MCF 10A (cell line): ENCODE data around the gene SH3TC1. TPM values are rescaled to one million over a fixed set of nuclear protein-coding genes. Genes with fewer than 3 reads are reported as not detected.

Experiments
- BruUV-seq: library from RNA; stranded (reverse); fragments of 400-500 nt; replicated peaks from 2 replicates; lab custom pipeline; 2021; lab: Mats Ljungman, UMichigan
- CTCF ChIA-PET: fragments of 300-600 bp; sonication (Branson Sonifier 250); formaldehyde crosslinking; extraction: SDS; loops from one replicate; lab custom pipeline; 2021; ENCODE audit warnings: antibody characterized with exemption, inconsistent platforms; lab: Yijun Ruan, JAX
- POLR2A ChIA-PET: fragments of 300-600, 350-650 bp; sonication (Branson Sonifier 250); formaldehyde crosslinking; extraction: SDS; loops from one replicate; lab custom pipeline; 2020; ENCODE audit warnings: antibody characterized with exemption, inconsistent platforms; lab: Yijun Ruan, JAX
- DNase-seq: peaks from one replicate; pipeline ENCODE4 v3.0.0-alpha.2; 2018; ENCODE audit not compliant: unreplicated experiment
- H3K27ac Mint-ChIP-seq: one replicate; pipeline ENCODE4 v1.8.0; 2022; ENCODE audit warnings: mild to moderate bottlenecking, low read depth, mixed read lengths; ENCODE audit not compliant: unreplicated experiment
- H3K27me3 Mint-ChIP-seq: one replicate; pipeline ENCODE4 v1.8.0; 2022; ENCODE audit warnings: mixed read lengths; ENCODE audit not compliant: insufficient read depth, unreplicated experiment
- H3K36me3 Mint-ChIP-seq: one replicate; pipeline ENCODE4 v1.8.0; 2022; ENCODE audit warnings: mild to moderate bottlenecking, moderate library complexity, mixed read lengths; ENCODE audit not compliant: insufficient read depth, unreplicated experiment
- H3K4me1 Mint-ChIP-seq: one replicate; pipeline ENCODE4 v1.8.0; 2022; ENCODE audit warnings: mixed read lengths; ENCODE audit not compliant: insufficient read depth, unreplicated experiment
- H3K4me3 Mint-ChIP-seq: one replicate; pipeline ENCODE4 v1.8.0; 2022; ENCODE audit warnings: mild to moderate bottlenecking, moderate library complexity, mixed read lengths; ENCODE audit not compliant: unreplicated experiment
- H3K9me3 Mint-ChIP-seq: one replicate; pipeline ENCODE4 v1.8.0; 2022; ENCODE audit warnings: mixed read lengths; ENCODE audit not compliant: unreplicated experiment
- CTCF ChIP-seq: fragments of 200-600 bp; IDR thresholded peaks from one replicate; pipeline ENCODE4 v1.8.0; 2022; ENCODE audit warnings: antibody characterized with exemption, mild to moderate bottlenecking; ENCODE audit not compliant: unreplicated experiment
- intact Hi-C: fragments of 100-400 bp; cut with micrococcal nuclease; formaldehyde crosslinking; loops from 2 replicates; pipeline ENCODE4 v1.14.1; 2022
- total RNA-seq: library from RNA; stranded (reverse); gene quantifications from 2 replicates; pipeline ENCODE4 v1.2.3, GENCODE V29; 2022

Gene SH3TC1
- total RNA-seq, 1 experiment from 2014 or later: 28.8 TPM

GRCh38 chr4:8168832-8169598 lies 30.1 kb upstream of the SH3TC1 start:
- TF ChIP-seq CTCF: no peak
- Mint-ChIP-seq H3K27ac (no peak overlapping the region), H3K9me3 (peaks cover 11% of the 10 kb centered on the region), H3K4me1 (peaks cover 5% of the 10 kb centered on the region), H3K36me3 (peaks cover 7% of the 10 kb centered on the region), H3K27me3 (peaks cover 17% of the 10 kb centered on the region), H3K4me3 (no peak overlapping the region)
- intact Hi-C loops: no loop called here
- POLR2A ChIA-PET: no interaction called here
- CTCF ChIA-PET: interaction anchor here (0.6 to 1.6 kb wide), 4 partner anchors 10 to 74 kb away, joined by 3 to 5 read pairs (median 4); no protein-coding TSS in a partner anchor
- DNase-seq: no peak
- no TSS peak for BruUV-seq

- no TSS peak for BruUV-seq
- POLR2A ChIA-PET: no interaction called here
Measured at GRCh38 chr4:8169763-8170162, 29.3 kb upstream of the SH3TC1 start.

GRCh38 chr4:8170341-8170740 lies 28.7 kb upstream of the SH3TC1 start:
- Mint-ChIP-seq H3K4me3 (no peak overlapping the region), H3K36me3 (peaks cover 7% of the 10 kb centered on the region), H3K9me3 (peaks cover 11% of the 10 kb centered on the region), H3K4me1 (peaks cover 5% of the 10 kb centered on the region), H3K27ac (no peak overlapping the region), H3K27me3 (peaks cover 17% of the 10 kb centered on the region)
- DNase-seq: no peak
- intact Hi-C loops: no loop called here
- ChIA-PET CTCF (interaction anchor here (0.7 to 0.8 kb wide), 2 partner anchors 30 to 42 kb away, joined by 3 to 6 read pairs; no protein-coding TSS in a partner anchor), POLR2A (no interaction called here)
- no TSS peak for BruUV-seq
- no peak for TF ChIP-seq CTCF

More at GRCh38 chr4:8169763-8170162, 29.3 kb upstream of the SH3TC1 start:
- no peak for TF ChIP-seq CTCF
- intact Hi-C loops: no loop called here
- Mint-ChIP-seq H3K36me3 (peaks cover 7% of the 10 kb centered on the region), H3K4me1 (peaks cover 5% of the 10 kb centered on the region), H3K27ac (no peak overlapping the region), H3K4me3 (no peak overlapping the region), H3K27me3 (peaks cover 17% of the 10 kb centered on the region), H3K9me3 (peaks cover 11% of the 10 kb centered on the region)
- CTCF ChIA-PET: interaction anchor here (0.8 to 1.6 kb wide), 2 partner anchors 42 to 73 kb away, joined by 3 to 6 read pairs; no protein-coding TSS in a partner anchor
- no peak for DNase-seq

GRCh38 chr4:8171266-8171665 lies 27.8 kb upstream of the SH3TC1 start:
- H3K4me3 Mint-ChIP-seq: no peak overlapping the region
- BruUV-seq: no TSS peak
- peaks cover 11% of the 10 kb centered on the region for H3K27me3 Mint-ChIP-seq
- POLR2A ChIA-PET: no interaction called here
- intact Hi-C loops: no loop called here
- CTCF ChIA-PET: interaction anchor here (1.6 kb wide), 1 partner anchor 21 kb away, joined by 5 read pairs; no protein-coding TSS in a partner anchor
- H3K36me3 Mint-ChIP-seq: peaks cover 7% of the 10 kb centered on the region
- H3K4me1 Mint-ChIP-seq: peaks cover 5% of the 10 kb centered on the region
- peaks cover 5% of the 10 kb centered on the region for H3K9me3 Mint-ChIP-seq
- no peak for TF ChIP-seq CTCF
- no peak for DNase-seq
- H3K27ac Mint-ChIP-seq: no peak overlapping the region
